ENCODE results near the gene CTNNA3. TPM values are rescaled to one million over a fixed set of nuclear protein-coding genes. Genes with fewer than 3 reads are reported as not detected.

CTNNA3 gene
- polyA plus RNA-seq, 1 experiment: 0.26 TPM

DNA sequence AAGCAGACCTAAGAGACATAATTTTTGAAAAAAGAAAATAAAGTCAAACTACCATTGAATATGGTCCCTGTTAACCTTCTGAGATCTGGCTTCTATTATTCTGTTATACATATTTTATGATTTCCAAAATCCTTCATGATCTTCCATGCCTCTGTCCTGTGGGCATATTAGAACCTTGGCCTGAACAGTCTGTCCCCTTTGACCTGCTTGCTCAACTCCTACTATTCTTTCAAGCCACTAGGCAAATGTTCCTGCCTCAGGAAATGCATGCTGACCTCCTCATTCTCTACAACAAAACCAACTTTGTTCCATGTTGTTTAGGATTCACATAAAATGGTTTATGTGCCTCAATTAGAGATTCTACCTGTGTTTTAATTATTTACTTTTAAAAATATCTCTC, 1315.0 kb downstream of the CTNNA3 start:
- POLR2A ChIA-PET: no interaction called here
- Histone ChIP-seq H3K27ac (ENCODE audit: low read depth, low read length) (no peak overlapping the region), H3K9me3 (ENCODE audit: control insufficient read depth, insufficient read depth, low read length) (no peaks in the 10 kb centered on the region), H3K4me3 (ENCODE audit: low read depth, low read length) (no peak overlapping the region), H3K27me3 (ENCODE audit: control insufficient read depth, insufficient read depth, low read length) (no peaks in the 10 kb centered on the region)
- no peak for DNase-seq (ENCODE audit: low read depth, low spot score)
- TF ChIP-seq, protein P1, sequence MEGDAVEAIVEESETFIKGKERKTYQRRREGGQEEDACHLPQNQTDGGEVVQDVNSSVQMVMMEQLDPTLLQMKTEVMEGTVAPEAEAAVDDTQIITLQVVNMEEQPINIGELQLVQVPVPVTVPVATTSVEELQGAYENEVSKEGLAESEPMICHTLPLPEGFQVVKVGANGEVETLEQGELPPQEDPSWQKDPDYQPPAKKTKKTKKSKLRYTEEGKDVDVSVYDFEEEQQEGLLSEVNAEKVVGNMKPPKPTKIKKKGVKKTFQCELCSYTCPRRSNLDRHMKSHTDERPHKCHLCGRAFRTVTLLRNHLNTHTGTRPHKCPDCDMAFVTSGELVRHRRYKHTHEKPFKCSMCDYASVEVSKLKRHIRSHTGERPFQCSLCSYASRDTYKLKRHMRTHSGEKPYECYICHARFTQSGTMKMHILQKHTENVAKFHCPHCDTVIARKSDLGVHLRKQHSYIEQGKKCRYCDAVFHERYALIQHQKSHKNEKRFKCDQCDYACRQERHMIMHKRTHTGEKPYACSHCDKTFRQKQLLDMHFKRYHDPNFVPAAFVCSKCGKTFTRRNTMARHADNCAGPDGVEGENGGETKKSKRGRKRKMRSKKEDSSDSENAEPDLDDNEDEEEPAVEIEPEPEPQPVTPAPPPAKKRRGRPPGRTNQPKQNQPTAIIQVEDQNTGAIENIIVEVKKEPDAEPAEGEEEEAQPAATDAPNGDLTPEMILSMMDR (IDR thresholded peaks at IDR 0.05; ENCODE audit: low read depth, low read length): no peak
- CTCF ChIA-PET: no interaction called here

DNA sequence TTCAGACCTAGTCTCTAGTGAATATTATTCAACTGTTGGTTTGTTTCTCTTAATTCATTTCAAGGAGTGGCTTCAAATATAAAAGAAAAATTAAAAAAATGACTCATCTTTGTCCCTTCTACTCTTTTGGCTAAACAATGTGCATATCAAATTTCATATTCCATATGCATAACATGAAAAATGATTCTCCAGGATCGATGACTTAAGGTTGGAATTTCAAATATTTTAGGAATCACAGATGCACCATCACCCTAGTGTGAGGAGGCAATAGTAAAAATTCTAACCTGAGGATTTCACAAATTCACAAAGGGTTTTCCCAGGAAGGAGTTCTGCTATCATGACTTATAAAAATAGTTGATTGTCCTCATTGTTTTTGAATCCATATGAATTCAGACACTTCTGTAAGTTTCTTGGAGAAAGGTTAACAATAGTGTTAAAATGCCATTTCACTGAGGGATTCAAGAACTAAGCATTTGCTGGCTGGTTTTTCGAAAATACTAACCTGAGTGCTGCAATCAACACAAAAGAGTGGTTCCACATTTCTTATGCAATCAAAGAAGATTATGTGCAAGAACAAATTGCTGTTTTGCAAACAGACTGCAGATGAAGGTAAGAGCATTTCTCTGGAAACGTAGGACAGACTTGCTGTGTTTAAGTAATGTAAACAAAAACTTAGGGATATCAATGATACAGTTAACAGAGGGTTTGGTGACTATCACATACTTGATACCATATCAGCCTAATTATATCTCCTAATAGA, 1317.7 kb downstream of the CTNNA3 start:
- ChIA-PET POLR2A (no interaction called here), CTCF (no interaction called here)
- Histone ChIP-seq H3K27ac (ENCODE audit: low read depth, low read length) (no peak overlapping the region), H3K4me3 (ENCODE audit: low read depth, low read length) (no peak overlapping the region), H3K27me3 (ENCODE audit: control insufficient read depth, insufficient read depth, low read length) (no peaks in the 10 kb centered on the region), H3K9me3 (ENCODE audit: control insufficient read depth, insufficient read depth, low read length) (no peaks in the 10 kb centered on the region)
- no peak for DNase-seq (ENCODE audit: low read depth, low spot score)
- TF ChIP-seq, protein P1 (IDR thresholded peaks at IDR 0.05; ENCODE audit: low read depth, low read length): no peak

DNA sequence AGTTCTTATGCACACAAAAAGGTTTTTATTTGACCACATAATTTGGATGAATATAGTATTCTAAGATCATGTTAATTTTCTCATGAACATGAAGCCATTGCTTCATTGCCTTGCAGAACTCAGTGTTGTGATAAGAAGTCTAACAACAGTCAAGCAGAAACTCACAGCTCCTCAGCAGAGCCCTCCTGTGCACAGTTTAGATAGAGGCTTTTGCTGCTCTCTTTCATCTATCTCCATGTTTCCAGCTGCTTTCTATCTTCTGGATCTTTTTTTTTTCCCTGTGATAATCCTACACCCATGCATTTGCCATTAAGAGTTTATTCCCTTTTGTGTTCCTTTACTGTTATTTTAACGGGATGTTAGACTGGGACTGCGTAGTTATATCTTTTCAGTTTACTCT, 1327.8 kb downstream of the CTNNA3 start:
- ChIA-PET POLR2A (no interaction called here), CTCF (interaction anchor here (0.5 kb wide), 1 partner anchor 29 kb away, joined by 3 read pairs; no protein-coding TSS in a partner anchor)
- Histone ChIP-seq H3K27ac (ENCODE audit: low read depth, low read length) (no peak overlapping the region), H3K27me3 (ENCODE audit: control insufficient read depth, insufficient read depth, low read length) (no peaks in the 10 kb centered on the region), H3K4me3 (ENCODE audit: low read depth, low read length) (no peak overlapping the region), H3K9me3 (ENCODE audit: control insufficient read depth, insufficient read depth, low read length) (no peaks in the 10 kb centered on the region)
- DNase-seq (ENCODE audit: low read depth, low spot score): no peak
- TF ChIP-seq, protein P1 (IDR thresholded peaks at IDR 0.05; ENCODE audit: low read depth, low read length): no peak

DNA sequence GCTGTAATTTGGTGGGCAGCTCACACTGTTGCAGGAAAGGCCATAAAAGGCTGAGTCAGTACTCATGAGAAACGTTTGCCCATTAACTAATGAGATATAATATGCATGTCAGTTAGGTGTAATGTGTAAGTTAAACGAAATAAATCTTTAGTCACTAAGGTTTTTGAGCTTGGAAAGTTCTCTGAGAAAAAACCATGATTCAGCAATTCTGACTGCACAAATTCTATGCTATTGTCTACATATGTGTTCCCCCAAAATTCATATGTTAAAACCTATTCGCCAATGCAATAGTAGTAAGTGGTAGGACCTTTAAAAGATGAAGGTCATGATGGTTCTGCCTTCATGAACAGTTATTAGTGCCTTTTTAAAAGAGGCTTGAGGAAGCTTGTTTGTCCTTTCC, 1329.8 kb downstream of the CTNNA3 start:
- CTCF ChIA-PET: interaction anchor here (0.6 kb wide), 1 partner anchor 171 kb away, joined by 3 read pairs; no protein-coding TSS in a partner anchor
- Histone ChIP-seq H3K9me3 (ENCODE audit: control insufficient read depth, insufficient read depth, low read length) (no peaks in the 10 kb centered on the region), H3K27ac (ENCODE audit: low read depth, low read length) (no peak overlapping the region), H3K4me3 (ENCODE audit: low read depth, low read length) (no peak overlapping the region), H3K27me3 (ENCODE audit: control insufficient read depth, insufficient read depth, low read length) (no peaks in the 10 kb centered on the region)
- POLR2A ChIA-PET: no interaction called here
- DNase-seq (ENCODE audit: low read depth, low spot score): no peak
- TF ChIP-seq, protein P1 (IDR thresholded peaks at IDR 0.05; ENCODE audit: low read depth, low read length): no peak

DNA sequence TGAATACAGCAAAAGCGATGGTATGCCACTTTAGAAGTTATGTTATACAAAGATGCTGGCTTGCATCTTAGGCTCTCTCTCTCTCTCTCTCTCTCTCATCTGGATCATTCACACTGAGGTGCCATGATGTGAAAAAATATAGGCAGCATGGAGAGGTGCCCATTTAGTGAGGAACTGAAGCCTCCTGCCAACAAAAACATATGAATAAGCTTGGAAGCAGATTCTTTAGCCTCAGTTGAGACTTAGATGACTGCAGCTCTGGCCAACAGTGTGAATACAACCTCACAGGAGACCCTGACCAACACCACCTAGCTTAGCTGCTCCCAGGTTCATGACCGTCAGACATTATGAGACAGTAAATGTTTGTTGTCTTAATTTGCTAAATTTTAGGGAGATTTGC, 1330.3 kb downstream of the CTNNA3 start:
- CTCF ChIA-PET: interaction anchor here (0.6 kb wide), 1 partner anchor 171 kb away, joined by 3 read pairs; no protein-coding TSS in a partner anchor
- TF ChIP-seq, protein P1 (IDR thresholded peaks at IDR 0.05; ENCODE audit: low read depth, low read length): no peak
- Histone ChIP-seq H3K27me3 (ENCODE audit: control insufficient read depth, insufficient read depth, low read length) (no peaks in the 10 kb centered on the region), H3K27ac (ENCODE audit: low read depth, low read length) (no peak overlapping the region), H3K9me3 (ENCODE audit: control insufficient read depth, insufficient read depth, low read length) (no peaks in the 10 kb centered on the region), H3K4me3 (ENCODE audit: low read depth, low read length) (no peak overlapping the region)
- DNase-seq (ENCODE audit: low read depth, low spot score): no peak
- POLR2A ChIA-PET: no interaction called here
